Measurements from ENCODE around the gene CDC25A.

- TF ChIP-seq CTCF (IDR thresholded peaks at IDR 0.05 in 2 of 3, conservative IDR thresholded peaks at IDR 0.05 in 1 of 3; ENCODE audit: borderline replicate concordance in 1 of 3, insufficient read depth in 1 of 3, low read depth in 2 of 3, low read length in 2 of 3) (no peak), SP1 (IDR thresholded peaks at IDR 0.05; ENCODE audit: low read depth) (no peak)
Measured at GRCh38 chr3:48110463-48110862, 77.8 kb downstream of the CDC25A start.

Measured in HCT116 (cell line).